Muscle of leg (tissue), 11 donors: ENCODE data around the gene BCL2. TPM values are rescaled to one million over a fixed set of nuclear protein-coding genes. Genes with fewer than 3 reads are reported as not detected.

ENCODE experiments used
- DNase-seq: peaks from one replicate; pipeline ENCODE4 v3.0.0; 2013
- H3K27ac ChIP-seq: one replicate; pipeline ENCODE4 v1.5.1; 2013; ENCODE audit warnings: mild to moderate bottlenecking, low read length, control low read depth
- H3K27me3 ChIP-seq: one replicate; pipeline ENCODE4 v1.6.1; 2013; ENCODE audit warnings: low read length; ENCODE audit not compliant: control insufficient read depth, insufficient read depth
- H3K36me3 ChIP-seq: one replicate; pipeline ENCODE4 v1.6.1; 2013; ENCODE audit warnings: low read length; ENCODE audit not compliant: control insufficient read depth, insufficient read depth
- H3K4me1 ChIP-seq: one replicate; pipeline ENCODE4 v1.6.1; 2013; ENCODE audit warnings: low read length; ENCODE audit not compliant: control insufficient read depth, insufficient read depth
- H3K4me3 ChIP-seq: one replicate; pipeline ENCODE4 v1.5.1; 2013; ENCODE audit warnings: low read length, control low read depth
- H3K9me3 ChIP-seq: replicated peaks from 2 replicates; pipeline ENCODE4 v1.6.1; 2013; ENCODE audit warnings: low read depth, low read length; ENCODE audit not compliant: control insufficient read depth
- WGBS: methylation state at CpG from one replicate; pipeline ENCODE4 v1.1.5; 2013; ENCODE audit warnings: missing lambda C conversion rate; ENCODE audit not compliant: insufficient coverage; 5-methylcytosine and 5-hydroxymethylcytosine counted together
- polyA plus RNA-seq, 8 donors: library from polyadenylated mRNA; unstranded; fragments of 120-200 nt; gene quantifications; one replicate each; pipeline versions ENCODE4 v1.2.1 to v1.2.3, GENCODE V29; 2013; ENCODE audit warnings: inconsistent platforms in 1 of 8, low replicate concordance in 1 of 8; ENCODE audit not compliant: insufficient read length in 8 of 8, insufficient read depth in 1 of 8
- total RNA-seq: library from RNA; stranded (reverse); fragments of 120-200 nt; gene quantifications from one replicate; pipeline ENCODE4 v1.2.4, GENCODE V29; 2013

The BCL2 gene
- total and polyA plus RNA-seq, 9 donors, result 13.0 to 22.3 (median 16.5) TPM

GRCh38 chr18:63126134-63127069 is 193.2 kb downstream of the BCL2 start:
- no peaks in the 10 kb centered on the region for H3K9me3 ChIP-seq
- H3K27me3 ChIP-seq, result no peaks in the 10 kb centered on the region
- 59% methylated on average over 4 of the region's 12 CpGs for WGBS
- peaks cover 5% of the 10 kb centered on the region for H3K36me3 ChIP-seq
- no peak for DNase-seq
- no peak overlapping the region for H3K4me3 ChIP-seq
- peaks cover 9% of the 10 kb centered on the region for H3K4me1 ChIP-seq
- no peak overlapping the region for H3K27ac ChIP-seq

DNA sequence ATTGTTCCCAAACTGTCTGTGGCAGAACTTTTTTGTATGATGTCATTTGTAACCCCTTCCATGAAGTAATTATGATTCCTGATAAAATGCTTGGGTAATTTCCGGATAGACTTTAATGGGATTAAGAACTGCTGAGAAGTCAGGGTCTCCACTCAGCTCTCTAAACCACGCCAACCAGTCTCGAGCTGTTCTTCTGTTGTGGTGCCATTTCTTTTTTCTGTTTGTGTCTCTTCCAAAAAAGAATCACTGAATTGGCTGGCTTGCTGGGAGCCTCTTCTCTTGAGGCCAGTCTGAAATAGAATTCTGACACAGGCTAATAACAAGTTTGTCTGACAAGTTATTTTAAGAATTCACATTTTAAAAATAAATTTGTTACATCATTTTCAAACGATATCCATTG is 198.9 kb downstream of the BCL2 start:
- Histone ChIP-seq H3K4me1 (peaks cover 7% of the 10 kb centered on the region), H3K9me3 (no peaks in the 10 kb centered on the region), H3K27ac (no peak overlapping the region), H3K36me3 (no peaks in the 10 kb centered on the region), H3K27me3 (no peaks in the 10 kb centered on the region), H3K4me3 (no peak overlapping the region)
- no CpG with 5 or more reads among the region's 4 CpGs for WGBS
- peak; percentile 78 for DNase-seq

- no CpG with 5 or more reads among the region's 3 CpGs for WGBS
- no peaks in the 10 kb centered on the region for H3K9me3 ChIP-seq
- no peaks in the 10 kb centered on the region for H3K27me3 ChIP-seq
- H3K27ac ChIP-seq, result no peak overlapping the region
- H3K36me3 ChIP-seq, result no peaks in the 10 kb centered on the region
- peak; percentile 46 for DNase-seq
- peaks cover 5% of the 10 kb centered on the region for H3K4me1 ChIP-seq
- H3K4me3 ChIP-seq, result no peak overlapping the region
Measured at GRCh38 chr18:63119647-63120046, 199.9 kb downstream of the BCL2 start.

GRCh38 chr18:63113899-63114565 is 205.5 kb downstream of the BCL2 start:
- no peak overlapping the region for H3K4me3 ChIP-seq
- no peak for DNase-seq
- H3K4me1 ChIP-seq, result peaks cover 12% of the 10 kb centered on the region
- no peaks in the 10 kb centered on the region for H3K36me3 ChIP-seq
- no peaks in the 10 kb centered on the region for H3K9me3 ChIP-seq
- WGBS, result 93% methylated on average over 3 of the region's 5 CpGs
- H3K27ac ChIP-seq, result no peak overlapping the region
- no peaks in the 10 kb centered on the region for H3K27me3 ChIP-seq

- Histone ChIP-seq H3K27ac (no peak overlapping the region), H3K36me3 (no peaks in the 10 kb centered on the region), H3K4me3 (no peak overlapping the region), H3K9me3 (no peaks in the 10 kb centered on the region), H3K4me1 (peaks cover 12% of the 10 kb centered on the region), H3K27me3 (no peaks in the 10 kb centered on the region)
- DNase-seq, result no peak
- WGBS, result 90% methylated on average over 5 of the region's 5 CpGs
Measured at GRCh38 chr18:63112706-63113105, 206.9 kb downstream of the BCL2 start.

GRCh38 chr18:63111671-63112402 is 207.7 kb downstream of the BCL2 start:
- no peaks in the 10 kb centered on the region for H3K9me3 ChIP-seq
- peak; percentile 85 for DNase-seq
- no peak overlapping the region for H3K27ac ChIP-seq
- peaks cover 12% of the 10 kb centered on the region for H3K4me1 ChIP-seq
- H3K36me3 ChIP-seq, result no peaks in the 10 kb centered on the region
- no peaks in the 10 kb centered on the region for H3K27me3 ChIP-seq
- H3K4me3 ChIP-seq, result no peak overlapping the region
- WGBS, result no CpG with 5 or more reads among the region's 4 CpGs

DNA sequence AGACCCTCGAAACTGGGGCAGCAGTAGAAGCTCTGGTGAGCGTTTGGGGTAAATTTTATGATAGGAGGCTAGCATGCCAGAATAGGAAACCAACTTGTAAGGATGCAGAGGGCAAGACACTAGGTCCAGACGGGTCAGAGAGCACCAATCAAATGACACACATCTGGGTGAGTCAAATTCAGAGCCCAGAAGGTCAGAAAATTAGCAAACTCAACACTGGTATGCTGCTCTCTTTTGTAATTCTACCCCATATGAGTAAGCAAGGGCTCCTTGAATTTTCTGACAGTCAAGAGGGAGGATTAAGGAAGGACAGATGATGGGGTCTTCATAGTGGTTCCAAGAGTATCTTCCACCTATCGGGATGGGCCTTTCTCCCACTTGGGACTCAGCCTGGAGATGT is 209.8 kb downstream of the BCL2 start:
- H3K36me3 ChIP-seq, result no peaks in the 10 kb centered on the region

GRCh38 chr18:63109022-63109421 is 210.5 kb downstream of the BCL2 start:
- H3K27me3 ChIP-seq, result no peaks in the 10 kb centered on the region
- 80% methylated on average over 2 of the region's 5 CpGs for WGBS
- DNase-seq, result no peak

More for the DNA sequence above, 209.8 kb downstream of the BCL2 start:
- Histone ChIP-seq H3K9me3 (no peaks in the 10 kb centered on the region), H3K4me1 (peaks cover 12% of the 10 kb centered on the region), H3K4me3 (no peak overlapping the region), H3K27ac (no peak overlapping the region), H3K27me3 (no peaks in the 10 kb centered on the region)
- DNase-seq, result no peak
- WGBS, result 86% methylated on average over 3 of the region's 4 CpGs

GRCh38 chr18:63107931-63108330 is 211.6 kb downstream of the BCL2 start:
- WGBS, result 94% methylated on average over 4 of the region's 7 CpGs
- Histone ChIP-seq H3K27me3 (no peaks in the 10 kb centered on the region), H3K27ac (no peak overlapping the region), H3K4me1 (peaks cover 12% of the 10 kb centered on the region), H3K36me3 (no peaks in the 10 kb centered on the region), H3K4me3 (no peak overlapping the region), H3K9me3 (no peaks in the 10 kb centered on the region)
- DNase-seq, result no peak

More at GRCh38 chr18:63109022-63109421, 210.5 kb downstream of the BCL2 start:
- no peaks in the 10 kb centered on the region for H3K9me3 ChIP-seq
- peaks cover 12% of the 10 kb centered on the region for H3K4me1 ChIP-seq
- no peak overlapping the region for H3K4me3 ChIP-seq
- H3K36me3 ChIP-seq, result no peaks in the 10 kb centered on the region
- H3K27ac ChIP-seq, result no peak overlapping the region
